Upper lobe of right lung (tissue), 1 donor: Measurements from ENCODE around the gene LAMB1. TPM values are rescaled to one million over a fixed set of nuclear protein-coding genes. Genes with fewer than 3 reads are reported as not detected.

Source experiments
- ATAC-seq: fragments of 200-7000 bp; cut with Tn5 transposase; one replicate; pipeline ENCODE4 v1.9.1; 2020; ENCODE audit warnings: mild to moderate bottlenecking, moderate library complexity
- DNase-seq: peaks from one replicate; pipeline ENCODE4 v3.0.0-alpha.2; 2020
- H3K27ac ChIP-seq: fragments of 200-600 bp; one replicate; pipeline ENCODE4 v1.8.0; 2022
- H3K27me3 ChIP-seq: fragments of 200-600 bp; one replicate; pipeline ENCODE4 v1.8.0; 2022; ENCODE audit warnings: mild to moderate bottlenecking
- H3K36me3 ChIP-seq: fragments of 200-600 bp; one replicate; pipeline ENCODE4 v1.8.0; 2022
- H3K4me1 ChIP-seq: fragments of 200-600 bp; one replicate; pipeline ENCODE4 v1.8.0; 2022
- H3K4me3 ChIP-seq: fragments of 200-600 bp; one replicate; pipeline ENCODE4 v1.8.0; 2022; ENCODE audit warnings: mild to moderate bottlenecking
- H3K9me3 ChIP-seq: fragments of 200-600 bp; one replicate; pipeline ENCODE4 v1.8.0; 2022
- CTCF ChIP-seq: fragments of 200-600 bp; IDR thresholded peaks from one replicate; pipeline ENCODE4 v1.8.0; 2022; ENCODE audit warnings: antibody characterized with exemption
- intact Hi-C: fragments of 100-400 bp; cut with DNase I; formaldehyde crosslinking; loops from one replicate; pipeline ENCODE4 v1.11.0; 2022
- long read RNA-seq: library from polyadenylated mRNA; unstranded; transcript quantifications from one replicate; pipeline ENCODE4 v2.0.0, GENCODE V29; 2021
- total RNA-seq: library from RNA; stranded (reverse); fragmentation: NEBNext Ultra II Directional; extraction: Animal tissue kit (Norgen Biotek cat#: 25700); gene quantifications from one replicate; pipeline ENCODE4 v1.2.1, GENCODE V29; 2021
- donor health status: DM: no; HTN: yes; CAD: no; lungs with severe emphysema.

LAMB1 gene
- total RNA-seq: 156 TPM
- long read RNA-seq, full-length matches to known transcripts: 102 of 187 reads
- long read RNA-seq, partial matches to known transcripts: 70 of 187 reads
- long read RNA-seq, other reads (novel, unspliced or antisense): 15 of 187 reads

GRCh38 chr7:108002726-108003598 is at the start of gene LAMB1:
Gene LAMB1 (minus strand): TSS chr7:108003161. CDS start chr7:108002885, 276 bp downstream.
- Histone ChIP-seq H3K27me3 (peaks cover 27% of the 10 kb centered on the region), H3K4me1 (peaks cover 22% of the 10 kb centered on the region), H3K9me3 (no peaks in the 10 kb centered on the region), H3K36me3 (no peaks in the 10 kb centered on the region), H3K27ac (peak within 1 kb of the TSS; percentile 88), H3K4me3 (peak within 1 kb of the TSS; percentile 59)
- intact Hi-C loops: no loop called here
- no peak for TF ChIP-seq CTCF
- ATAC-seq (peak; percentile 75), DNase-seq (peak; percentile 74)

- Histone ChIP-seq H3K9me3 (no peaks in the 10 kb centered on the region), H3K27ac (no peak overlapping the region), H3K4me1 (no peaks in the 10 kb centered on the region), H3K27me3 (no peaks in the 10 kb centered on the region), H3K4me3 (no peak overlapping the region), H3K36me3 (no peaks in the 10 kb centered on the region)
- DNase-seq (no peak), ATAC-seq (no peak)
- no peak for TF ChIP-seq CTCF
- intact Hi-C loops: no loop called here
Observed at GRCh38 chr7:108051454-108051853, 48.5 kb upstream of the LAMB1 start.

GRCh38 chr7:108049962-108050361 is 47.0 kb upstream of the LAMB1 start:
- Histone ChIP-seq H3K27me3 (no peaks in the 10 kb centered on the region), H3K36me3 (no peaks in the 10 kb centered on the region), H3K27ac (no peak overlapping the region), H3K4me3 (no peak overlapping the region), H3K9me3 (no peaks in the 10 kb centered on the region), H3K4me1 (no peaks in the 10 kb centered on the region)
- intact Hi-C loops: no loop called here
- TF ChIP-seq CTCF: no peak
- no peak for ATAC-seq
- no peak for DNase-seq

- intact Hi-C loops: no loop called here
- Histone ChIP-seq H3K27me3 (no peaks in the 10 kb centered on the region), H3K4me1 (no peaks in the 10 kb centered on the region), H3K4me3 (no peak overlapping the region), H3K27ac (no peak overlapping the region), H3K9me3 (no peaks in the 10 kb centered on the region), H3K36me3 (no peaks in the 10 kb centered on the region)
- TF ChIP-seq CTCF: no peak
- no peak for DNase-seq
- no peak for ATAC-seq
Observed at GRCh38 chr7:108048422-108048821, 45.5 kb upstream of the LAMB1 start.

- Histone ChIP-seq H3K27me3 (no peaks in the 10 kb centered on the region), H3K36me3 (no peaks in the 10 kb centered on the region), H3K27ac (no peak overlapping the region), H3K4me3 (no peak overlapping the region), H3K4me1 (no peaks in the 10 kb centered on the region), H3K9me3 (no peaks in the 10 kb centered on the region)
- no peak for TF ChIP-seq CTCF
- intact Hi-C loops: no loop called here
- ATAC-seq: no peak
- DNase-seq: no peak
Observed at GRCh38 chr7:108046952-108047506, 44.1 kb upstream of the LAMB1 start.
